ENCODE measurements around the gene NAPEPLD. TPM values are rescaled to one million over a fixed set of nuclear protein-coding genes. Genes with fewer than 3 reads are reported as not detected.
A peak's percentile ranks its signal among the peaks of the same experiment; 100 is the strongest.
"Not testable (repeated sequence)": the region's sequence is repeated elsewhere in the genome, so short reads cannot be mapped to it uniquely, and the experiment has no call there.

NAPEPLD gene
- total RNA-seq, 2 experiments from 2014 or later: 6.3 to 6.8 TPM

DNA sequence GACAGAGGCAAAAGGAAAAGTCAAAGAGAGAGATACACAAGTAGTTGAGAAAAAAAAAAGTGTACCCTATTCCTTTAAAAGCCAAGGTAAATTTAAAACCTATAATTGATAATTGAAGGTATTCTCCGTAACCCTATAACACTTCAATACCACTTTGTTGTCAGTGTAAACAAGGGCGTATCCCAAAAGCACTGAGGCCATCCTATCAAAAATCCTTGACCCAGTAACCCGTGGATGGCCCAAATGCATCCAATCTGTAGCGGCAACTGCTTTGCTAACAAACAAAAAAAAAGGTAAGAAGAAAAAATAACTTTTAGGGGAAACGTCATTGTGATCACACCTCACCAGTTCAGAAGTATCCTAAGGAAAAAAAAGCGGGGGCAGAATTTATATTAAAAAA is 5.1 kb upstream of the NAPEPLD start:
- Mint-ChIP-seq H3K27me3 (ENCODE audit: low read depth) (no peaks in the 10 kb centered on the region), H3K4me3 (no peak overlapping the region)
- CTCF ChIA-PET: no interaction called here

DNA sequence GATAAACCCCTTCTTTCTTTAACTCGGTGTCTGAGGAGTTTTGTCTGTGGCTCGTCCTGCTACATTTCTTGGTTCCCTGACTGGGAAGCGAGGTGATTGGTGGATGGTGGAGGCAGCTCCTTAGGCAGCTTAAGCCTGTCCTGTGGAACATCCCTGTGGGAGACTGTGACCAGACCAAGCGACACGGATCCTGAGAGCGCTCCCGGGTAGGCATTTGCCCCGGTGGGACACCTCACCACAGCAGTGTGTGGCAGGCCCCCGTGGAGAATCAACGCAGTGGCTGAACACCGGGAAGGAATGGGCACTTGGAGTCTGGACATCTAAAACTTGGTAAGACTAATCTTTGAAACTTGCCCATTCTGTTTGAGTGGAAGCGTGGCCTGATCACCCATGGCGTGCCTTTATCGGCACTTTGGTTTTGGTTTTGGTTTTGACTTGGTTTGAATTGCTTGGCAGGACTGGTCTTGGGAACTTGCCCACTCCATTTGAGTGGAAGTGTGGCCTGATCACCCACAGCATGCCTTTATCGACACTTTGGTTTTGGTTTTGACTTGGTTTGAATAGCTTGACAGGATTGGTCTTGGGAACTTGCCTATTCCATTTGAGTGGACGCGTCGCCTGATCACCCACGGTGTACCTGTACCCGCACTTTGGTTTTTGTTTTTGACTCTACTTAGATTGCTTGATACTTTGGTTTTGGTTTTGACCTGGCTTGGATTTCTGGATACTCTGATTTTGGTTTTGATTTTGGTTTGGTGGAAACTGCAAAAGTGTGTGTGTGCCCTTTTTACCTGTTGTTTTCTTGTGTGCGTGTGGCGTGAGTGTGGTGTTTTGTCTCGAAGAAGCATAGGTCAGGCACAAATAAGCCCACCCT is 4.1 kb upstream of the NAPEPLD start:
- H3K4me1 Mint-ChIP-seq (ENCODE audit: low read depth): peaks cover 20% of the 10 kb centered on the region
- DNase-seq; intact Hi-C loops (cut with micrococcal nuclease); CTCF ChIA-PET; H3K4me3 Mint-ChIP-seq; H3K9me3 Mint-ChIP-seq; H3K36me3 Mint-ChIP-seq (ENCODE audit: low read depth); H3K27ac Mint-ChIP-seq; H3K27me3 Mint-ChIP-seq (ENCODE audit: low read depth): not testable (repeated sequence)

More for the DNA sequence above, 5.1 kb upstream of the NAPEPLD start:
- H3K36me3 Mint-ChIP-seq (ENCODE audit: low read depth): peaks cover 3% of the 10 kb centered on the region
- no peak overlapping the region for H3K27ac Mint-ChIP-seq
- DNase-seq: no peak
- H3K9me3 Mint-ChIP-seq: no peaks in the 10 kb centered on the region
- intact Hi-C loops (cut with micrococcal nuclease): no loop called here
- peaks cover 17% of the 10 kb centered on the region for H3K4me1 Mint-ChIP-seq (ENCODE audit: low read depth)

DNA sequence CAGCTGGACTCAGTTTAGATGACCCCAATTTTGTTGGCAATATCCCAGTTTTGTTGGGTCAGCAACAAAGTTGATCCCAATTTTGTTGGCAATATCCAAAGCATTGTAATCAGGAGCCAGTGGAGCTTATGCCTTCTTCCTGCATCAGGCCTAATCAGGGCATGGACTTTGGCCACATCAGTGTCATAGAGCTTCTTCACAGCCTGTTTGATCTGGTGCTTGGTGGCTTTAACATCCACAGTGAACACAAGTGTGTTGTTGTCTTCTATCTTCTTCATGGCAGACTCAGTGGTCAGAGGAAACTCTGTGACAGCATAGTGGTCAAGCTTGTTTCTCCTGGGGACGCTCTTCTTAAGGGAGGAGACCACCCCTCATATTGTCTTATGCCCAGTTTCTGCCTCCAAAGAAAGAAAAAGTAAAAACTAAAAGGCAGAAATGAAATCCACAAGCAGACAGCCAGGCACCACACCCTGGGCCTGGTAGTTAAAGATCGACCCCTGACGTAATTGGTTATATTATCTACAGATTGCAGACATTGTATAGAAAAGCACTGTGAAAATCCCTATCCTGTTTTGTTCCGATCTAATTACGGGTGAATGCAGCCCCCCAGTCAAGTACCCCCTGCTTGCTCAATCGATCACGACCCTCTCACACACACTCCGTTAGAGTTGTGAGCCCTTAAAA is 3.2 kb upstream of the NAPEPLD start:
- H3K36me3 Mint-ChIP-seq (ENCODE audit: low read depth); CTCF ChIA-PET: not testable (repeated sequence)

DNA sequence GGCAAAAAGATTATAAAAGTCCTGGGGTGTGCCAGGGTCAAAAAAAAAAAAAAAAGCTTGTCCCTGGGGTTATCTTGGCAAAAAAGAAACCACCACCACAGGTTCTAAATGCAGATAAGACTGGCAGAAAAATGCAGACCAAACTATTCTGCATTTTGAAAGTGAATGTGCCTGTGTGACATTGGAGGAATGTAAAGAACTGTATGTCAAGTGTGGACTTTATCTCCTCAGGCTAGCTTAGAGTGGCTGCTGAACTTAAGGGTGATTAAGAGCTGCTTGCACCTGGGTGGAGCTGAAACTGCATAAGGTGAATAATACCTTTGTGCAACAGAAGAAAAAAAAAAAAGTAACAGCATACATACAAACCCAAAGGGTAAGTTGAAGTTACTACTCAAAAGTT is 1.3 kb upstream of the NAPEPLD start:
- peaks cover 32% of the 10 kb centered on the region for H3K4me1 Mint-ChIP-seq (ENCODE audit: low read depth)
- peak overlapping the region; percentile 96 for H3K4me3 Mint-ChIP-seq
- intact Hi-C loops (cut with micrococcal nuclease): no loop called here
- DNase-seq: peak; percentile 16
- no peaks in the 10 kb centered on the region for H3K27me3 Mint-ChIP-seq (ENCODE audit: low read depth)
- peaks cover 6% of the 10 kb centered on the region for H3K36me3 Mint-ChIP-seq (ENCODE audit: low read depth)
- H3K27ac Mint-ChIP-seq: peak overlapping the region; percentile 91
- CTCF ChIA-PET: interaction anchor here (0.5 kb wide), 1 partner anchor 88 kb away, joined by 4 read pairs; no protein-coding TSS in a partner anchor
- H3K9me3 Mint-ChIP-seq: no peaks in the 10 kb centered on the region

More for the DNA sequence above, 3.2 kb upstream of the NAPEPLD start:
- H3K27ac Mint-ChIP-seq; DNase-seq; H3K9me3 Mint-ChIP-seq; intact Hi-C loops (cut with micrococcal nuclease); H3K27me3 Mint-ChIP-seq (ENCODE audit: low read depth); H3K4me3 Mint-ChIP-seq: not testable (repeated sequence)
- H3K4me1 Mint-ChIP-seq (ENCODE audit: low read depth): peaks cover 26% of the 10 kb centered on the region

DNA sequence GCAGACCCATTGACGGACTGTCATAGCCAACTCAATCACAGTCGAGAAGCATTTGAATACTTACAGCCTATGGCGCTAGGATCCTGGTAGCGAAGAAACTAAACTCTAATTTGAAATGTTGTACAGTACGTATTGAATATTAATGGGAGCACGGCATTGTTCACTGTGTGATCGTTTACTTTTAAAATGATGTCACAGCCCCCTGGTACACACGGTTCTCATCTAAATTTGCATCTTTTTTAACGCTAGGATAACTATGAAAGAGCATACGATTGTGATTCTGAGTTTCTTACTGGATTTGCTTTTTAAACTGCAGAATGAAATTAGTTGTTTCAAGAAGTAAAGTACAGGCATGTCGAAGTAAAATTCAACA is 895 bp upstream of the NAPEPLD start:
- H3K9me3 Mint-ChIP-seq: no peaks in the 10 kb centered on the region
- peaks cover 6% of the 10 kb centered on the region for H3K36me3 Mint-ChIP-seq (ENCODE audit: low read depth)
- DNase-seq: no peak
- peaks cover 32% of the 10 kb centered on the region for H3K4me1 Mint-ChIP-seq (ENCODE audit: low read depth)
- CTCF ChIA-PET: no interaction called here
- H3K27me3 Mint-ChIP-seq (ENCODE audit: low read depth): no peaks in the 10 kb centered on the region
- peak overlapping the region; percentile 96 for H3K4me3 Mint-ChIP-seq
- H3K27ac Mint-ChIP-seq: peak overlapping the region; percentile 91
- intact Hi-C loops (cut with micrococcal nuclease): loop anchor here (1.0 to 5.0 kb wide), 4 partner anchors 74 to 272 kb away; partner anchors contain the start of genes ARMC10, DNAJC2 and PMPCB

DNA sequence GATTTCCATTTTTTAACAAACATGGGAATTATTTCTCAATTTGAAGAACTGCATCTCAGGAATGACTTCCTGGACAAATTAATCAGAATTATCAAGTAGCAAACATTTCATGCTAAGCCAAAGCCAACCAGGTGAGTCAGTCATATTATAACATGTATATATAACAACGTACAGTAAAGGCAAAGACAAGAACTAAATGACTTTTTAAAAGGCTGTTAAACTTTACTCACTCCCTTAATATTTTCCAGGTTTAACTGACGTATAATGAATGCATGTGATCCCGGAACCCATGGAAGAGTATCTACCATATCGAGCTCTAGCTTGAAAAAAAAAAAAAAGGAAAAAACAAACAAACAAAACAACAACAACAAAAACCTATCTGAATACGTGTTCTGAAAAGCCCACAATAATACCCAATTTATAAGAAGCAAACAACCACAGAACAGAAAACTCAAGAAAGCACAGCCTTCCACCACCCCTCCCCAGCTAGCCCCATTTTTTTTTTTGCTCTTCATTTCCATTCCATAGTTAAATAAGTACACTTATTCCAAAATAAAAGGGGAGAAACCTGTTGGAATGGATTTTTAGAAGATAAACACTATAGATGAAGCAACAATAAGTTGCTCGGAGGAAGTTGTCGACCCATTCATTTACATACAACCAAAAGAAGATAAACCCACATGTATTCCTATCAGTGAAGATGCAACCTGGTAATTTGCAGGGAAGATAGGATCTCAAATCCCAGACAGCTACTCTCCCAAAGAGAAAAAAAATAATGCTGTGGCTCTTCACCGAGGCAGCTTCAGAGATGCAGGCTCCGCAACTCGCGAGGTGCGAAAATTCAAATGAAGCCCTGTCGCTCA is 537 bp downstream of the NAPEPLD start:
- intact Hi-C loops (cut with micrococcal nuclease): loop anchor here (1.0 to 5.0 kb wide), 4 partner anchors 132 to 400 kb away; partner anchors contain the start of genes DNAJC2 and FAM185A
- peak overlapping the region; percentile 97 for H3K27ac Mint-ChIP-seq
- peaks cover 32% of the 10 kb centered on the region for H3K4me1 Mint-ChIP-seq (ENCODE audit: low read depth)
- CTCF ChIA-PET: no interaction called here
- H3K36me3 Mint-ChIP-seq (ENCODE audit: low read depth): peaks cover 7% of the 10 kb centered on the region
- H3K9me3 Mint-ChIP-seq: no peaks in the 10 kb centered on the region
- no peak for DNase-seq
- peak overlapping the region; percentile 96 for H3K4me3 Mint-ChIP-seq
- no peaks in the 10 kb centered on the region for H3K27me3 Mint-ChIP-seq (ENCODE audit: low read depth)

DNA sequence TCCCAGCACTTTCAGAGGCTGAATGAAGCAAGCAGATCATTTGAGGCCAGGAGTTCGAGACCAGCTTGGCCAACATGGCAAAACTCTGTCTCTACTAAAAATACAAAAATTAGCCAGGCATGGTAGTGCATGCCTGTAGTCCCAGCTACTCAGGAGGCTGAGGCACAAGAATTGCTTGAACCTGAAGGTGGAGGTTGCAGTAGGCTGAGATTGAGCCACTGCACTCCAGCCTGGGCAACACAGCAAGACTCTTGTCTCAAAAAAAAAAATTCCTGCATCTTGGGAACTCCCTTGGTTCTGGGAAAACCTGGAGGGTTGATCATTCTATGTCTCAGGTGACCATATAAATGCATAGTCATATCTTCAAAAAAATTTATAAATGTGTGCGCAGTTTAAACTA is 4.1 kb downstream of the NAPEPLD start:
- H3K27ac Mint-ChIP-seq; H3K9me3 Mint-ChIP-seq; H3K4me3 Mint-ChIP-seq; CTCF ChIA-PET; DNase-seq; H3K27me3 Mint-ChIP-seq (ENCODE audit: low read depth): not testable (repeated sequence)
- intact Hi-C loops (cut with micrococcal nuclease): loop anchor here (5.0 kb wide), 1 partner anchor 267 kb away; no protein-coding TSS in a partner anchor
- Mint-ChIP-seq H3K4me1 (ENCODE audit: low read depth) (peaks cover 35% of the 10 kb centered on the region), H3K36me3 (ENCODE audit: low read depth) (peaks cover 16% of the 10 kb centered on the region)

DNA sequence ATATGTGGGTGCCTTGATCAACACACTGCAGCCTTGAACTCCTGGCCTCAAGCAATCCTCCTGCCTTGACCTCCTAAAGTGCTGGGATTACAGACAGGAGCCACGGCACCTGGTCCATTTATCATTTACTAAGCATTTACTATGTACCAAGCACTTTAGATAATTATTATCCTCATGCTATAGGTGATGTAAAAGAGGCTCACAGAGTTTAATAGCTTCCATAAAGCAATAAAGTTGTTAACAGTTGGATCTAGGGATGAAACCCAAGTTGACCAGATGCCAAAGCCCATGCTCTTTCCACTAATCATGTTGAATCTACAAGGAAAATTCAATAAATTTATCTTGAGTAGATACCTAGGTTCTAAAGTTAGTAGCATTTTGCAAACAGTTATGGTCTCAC is 5.0 kb downstream of the NAPEPLD start:
- H3K27ac Mint-ChIP-seq: no peak overlapping the region
- H3K27me3 Mint-ChIP-seq (ENCODE audit: low read depth): no peaks in the 10 kb centered on the region
- DNase-seq: no peak
- intact Hi-C loops (cut with micrococcal nuclease): no loop called here
- H3K9me3 Mint-ChIP-seq: no peaks in the 10 kb centered on the region
- CTCF ChIA-PET: no interaction called here
- H3K4me3 Mint-ChIP-seq: no peak overlapping the region
- peaks cover 32% of the 10 kb centered on the region for H3K4me1 Mint-ChIP-seq (ENCODE audit: low read depth)
- peaks cover 16% of the 10 kb centered on the region for H3K36me3 Mint-ChIP-seq (ENCODE audit: low read depth)

DNA sequence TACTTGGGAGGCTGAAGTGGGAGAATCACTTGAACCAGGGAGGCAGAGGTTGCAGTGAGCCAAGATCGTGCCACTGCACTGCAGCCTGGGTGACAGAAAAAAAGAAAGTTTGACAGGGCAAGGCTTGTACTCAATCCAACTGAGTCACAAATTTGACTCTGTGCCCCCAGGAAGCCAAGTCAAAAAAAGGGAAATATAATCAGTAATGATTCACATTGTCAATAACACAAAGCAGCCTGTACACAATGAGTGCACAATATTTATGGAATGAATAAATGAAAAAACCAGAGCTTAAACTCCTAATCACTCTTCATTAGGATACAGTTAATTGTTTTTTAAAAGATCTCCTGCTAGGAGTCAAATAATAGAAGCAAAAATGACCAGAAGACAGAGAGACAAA is 6.4 kb downstream of the NAPEPLD start:
- Mint-ChIP-seq H3K4me3 (no peak overlapping the region), H3K36me3 (ENCODE audit: low read depth) (peaks cover 15% of the 10 kb centered on the region), H3K4me1 (ENCODE audit: low read depth) (peaks cover 27% of the 10 kb centered on the region), H3K27ac (no peak overlapping the region), H3K9me3 (no peaks in the 10 kb centered on the region), H3K27me3 (ENCODE audit: low read depth) (no peaks in the 10 kb centered on the region)
- DNase-seq: no peak
- intact Hi-C loops (cut with micrococcal nuclease): no loop called here
- CTCF ChIA-PET: no interaction called here

DNA sequence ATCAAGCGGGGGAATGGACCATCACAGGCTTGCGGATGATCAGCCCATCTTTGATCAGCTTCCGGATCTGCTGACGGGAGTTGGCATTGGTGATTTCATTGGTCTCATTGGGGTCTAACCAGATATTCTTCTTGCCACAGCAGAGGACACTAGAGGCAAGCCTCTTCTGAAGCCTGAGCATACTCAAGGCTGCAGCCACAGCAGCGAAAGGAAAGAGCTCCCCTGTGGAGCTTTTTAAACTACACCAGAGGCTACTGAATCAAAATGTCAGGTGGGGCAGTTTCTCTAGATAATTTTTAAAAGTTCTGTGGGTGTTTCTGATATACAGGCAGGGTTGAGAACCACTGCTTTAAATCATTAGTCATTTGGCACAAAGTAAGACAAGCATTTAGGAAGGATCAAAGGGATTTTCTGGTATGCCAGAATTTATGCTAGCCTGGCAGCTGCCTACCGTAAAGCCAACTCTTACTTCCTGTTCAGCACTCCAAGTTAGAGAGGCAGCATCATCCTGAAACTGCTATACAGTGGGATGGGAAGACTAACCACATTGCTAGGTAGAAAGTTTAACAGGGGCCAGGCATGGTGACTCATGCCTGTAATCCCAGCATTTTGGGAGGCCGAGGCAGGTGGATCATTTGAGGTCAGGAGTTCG is 7.0 kb downstream of the NAPEPLD start:
- DNase-seq: no peak
- peaks cover 21% of the 10 kb centered on the region for H3K4me1 Mint-ChIP-seq (ENCODE audit: low read depth)
- intact Hi-C loops (cut with micrococcal nuclease): no loop called here
- CTCF ChIA-PET: interaction anchor here (0.6 kb wide), 1 partner anchor 62 kb away, joined by 3 read pairs; no protein-coding TSS in a partner anchor
- H3K4me3 Mint-ChIP-seq: no peak overlapping the region
- no peak overlapping the region for H3K27ac Mint-ChIP-seq
- H3K36me3 Mint-ChIP-seq (ENCODE audit: low read depth): peaks cover 15% of the 10 kb centered on the region
- no peaks in the 10 kb centered on the region for H3K27me3 Mint-ChIP-seq (ENCODE audit: low read depth)
- no peaks in the 10 kb centered on the region for H3K9me3 Mint-ChIP-seq

DNA sequence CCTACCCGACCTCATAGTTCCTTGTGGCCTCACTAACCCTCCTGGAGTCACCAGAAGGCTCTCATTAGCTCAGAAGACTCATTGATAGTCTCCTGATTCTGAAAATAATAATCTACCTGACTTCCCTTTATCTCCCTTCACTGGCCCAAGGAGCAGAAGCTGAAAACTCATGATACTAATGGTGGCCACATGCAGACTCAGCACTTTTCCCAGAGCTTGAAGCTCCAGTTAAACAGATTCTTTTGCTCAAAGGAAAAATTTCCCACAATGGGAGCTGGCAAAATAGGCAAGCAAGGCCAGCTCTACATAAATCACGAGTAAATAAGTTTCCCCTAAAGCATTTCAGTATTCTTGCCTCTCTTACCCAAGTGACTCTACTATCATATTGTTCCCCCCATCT is 8.2 kb downstream of the NAPEPLD start:
- H3K9me3 Mint-ChIP-seq: no peaks in the 10 kb centered on the region
- H3K4me3 Mint-ChIP-seq: no peak overlapping the region
- H3K27ac Mint-ChIP-seq: no peak overlapping the region
- intact Hi-C loops (cut with micrococcal nuclease): no loop called here
- H3K4me1 Mint-ChIP-seq (ENCODE audit: low read depth): peaks cover 13% of the 10 kb centered on the region
- H3K27me3 Mint-ChIP-seq (ENCODE audit: low read depth): no peaks in the 10 kb centered on the region
- H3K36me3 Mint-ChIP-seq (ENCODE audit: low read depth): peaks cover 15% of the 10 kb centered on the region
- DNase-seq: no peak
- CTCF ChIA-PET: no interaction called here

DNA sequence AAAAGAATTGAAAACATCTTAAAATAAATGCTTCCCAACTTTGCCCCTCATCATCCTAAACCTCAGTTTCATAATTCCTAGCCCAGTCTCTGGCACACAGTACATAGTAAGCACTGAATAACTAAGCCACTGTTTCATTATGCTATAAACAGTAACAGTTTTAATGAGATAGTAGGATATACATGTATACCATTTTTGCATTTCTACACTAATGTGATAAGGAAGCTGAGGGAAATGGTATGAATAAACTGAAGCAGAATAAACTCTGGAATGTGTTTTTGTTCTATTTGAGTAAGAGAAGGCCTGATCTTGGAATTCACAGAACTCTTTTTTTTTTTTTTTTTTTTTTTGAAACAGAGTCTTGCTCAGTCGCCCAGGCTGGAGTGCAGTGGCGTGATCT is 8.8 kb downstream of the NAPEPLD start:
- Mint-ChIP-seq H3K27me3 (ENCODE audit: low read depth) (no peaks in the 10 kb centered on the region), H3K4me3 (no peak overlapping the region), H3K9me3 (no peaks in the 10 kb centered on the region), H3K4me1 (ENCODE audit: low read depth) (peaks cover 10% of the 10 kb centered on the region), H3K36me3 (ENCODE audit: low read depth) (peaks cover 15% of the 10 kb centered on the region), H3K27ac (no peak overlapping the region)
- intact Hi-C loops (cut with micrococcal nuclease): no loop called here
- no peak for DNase-seq
- CTCF ChIA-PET: no interaction called here

Measured in activated naive CD4-positive, alpha-beta T cell treated with anti-CD3 and anti-CD28 coated beads for 36 hours (primary cell).